ENCODE results near the gene XYLB. TPM values are rescaled to one million over a fixed set of nuclear protein-coding genes. Genes with fewer than 3 reads are reported as not detected.

Gene XYLB
- total and polyA plus RNA-seq, 4 donors = 0.15 to 6.2 (median 1.6) TPM

DNA sequence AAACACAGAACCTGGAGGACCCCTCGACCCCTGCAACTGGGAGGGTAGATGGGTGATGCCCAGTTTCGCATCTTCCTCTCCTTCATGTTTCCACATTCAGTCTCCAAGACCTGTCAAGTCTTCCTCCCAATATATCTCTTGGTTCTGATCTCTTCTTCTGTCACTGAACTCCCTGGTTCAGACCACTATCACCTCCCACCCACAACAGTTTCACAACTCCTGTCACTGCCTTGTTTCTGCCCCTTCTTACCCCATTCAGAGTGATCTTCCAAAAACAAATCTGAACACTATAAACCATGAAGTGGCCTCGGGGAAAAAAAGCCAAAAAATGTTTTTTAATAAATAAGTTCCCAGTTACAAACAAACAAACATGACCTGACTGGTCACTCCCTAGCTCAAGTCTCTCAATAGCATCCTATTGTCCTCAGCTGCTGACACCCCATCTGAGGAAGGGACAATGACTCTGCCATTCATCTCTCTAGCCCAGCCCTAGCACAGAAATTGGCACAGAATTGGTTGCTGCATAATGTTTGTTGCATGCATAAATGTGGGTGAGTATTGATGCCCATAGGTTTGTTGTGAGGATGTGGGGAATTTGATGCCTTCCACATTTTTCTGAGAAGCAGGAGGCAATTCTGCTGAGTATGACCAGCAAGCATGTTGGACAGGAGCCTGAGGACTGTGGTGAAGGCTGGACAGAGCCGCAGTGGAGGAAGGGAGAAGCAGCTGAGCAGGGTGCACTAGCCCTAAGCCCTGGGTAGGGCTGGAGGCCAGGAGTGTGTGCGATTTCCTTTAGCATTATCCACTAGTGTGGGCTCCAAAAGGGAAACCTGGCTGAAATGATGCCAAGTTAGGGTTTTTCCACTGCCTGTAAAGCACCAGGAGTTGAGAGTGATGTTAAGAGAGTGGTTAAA lies 12.2 kb upstream of the XYLB start:
- Histone ChIP-seq H3K36me3 (ENCODE audit: control insufficient read depth in 1 of 2, insufficient read depth in 2 of 2, low read length in 1 of 2) (no peaks in the 10 kb centered on the region), H3K4me3 (ENCODE audit: low read length in 2 of 2) (no peak overlapping the region), H3K4me1 (ENCODE audit: control insufficient read depth in 1 of 2, insufficient read depth in 2 of 2, low read length in 2 of 2) (no peaks in the 10 kb centered on the region), H3K27me3 (ENCODE audit: control insufficient read depth in 1 of 2, insufficient read depth in 2 of 2, low read length in 1 of 2) (no peaks in the 10 kb centered on the region), H3K9me3 (ENCODE audit: control insufficient read depth, low read length) (no peaks in the 10 kb centered on the region), H3K27ac (ENCODE audit: low read depth in 1 of 2, low read length in 2 of 2) (no peak overlapping the region)
- intact Hi-C loops (cut with DNase I) = no loop called here
- ATAC-seq (ENCODE audit: low FRiP score) (no peak), DNase-seq (no peak)
- 63 to 67% methylated on average over 5 of the region's 5 CpGs for WGBS, 2 donors

DNA sequence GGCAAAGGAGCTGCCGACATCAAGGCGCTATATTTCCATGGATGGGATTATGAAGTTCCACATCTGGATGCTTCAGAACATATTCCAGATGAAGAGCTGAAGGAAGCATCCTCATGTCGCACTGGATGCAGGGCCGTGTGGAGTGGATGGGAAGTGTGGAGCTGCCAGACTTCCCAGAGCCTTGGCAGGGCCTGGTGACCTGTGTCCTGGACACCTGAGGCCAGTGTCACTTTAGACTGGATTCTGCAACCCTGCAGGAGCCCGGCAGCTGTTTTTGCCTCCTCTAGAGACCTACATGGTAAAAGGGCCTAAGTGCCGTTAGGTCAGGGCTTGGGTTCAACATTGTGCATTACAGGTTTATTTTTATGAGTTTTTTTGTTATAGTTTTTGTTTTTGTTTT lies 11.3 kb upstream of the XYLB start:
- no peaks in the 10 kb centered on the region for H3K36me3 ChIP-seq (ENCODE audit: control insufficient read depth in 1 of 2, insufficient read depth in 2 of 2, low read length in 1 of 2)
- intact Hi-C loops (cut with DNase I) = no loop called here
- DNase-seq (no peak), ATAC-seq (ENCODE audit: low FRiP score) (no peak)
- H3K4me3 ChIP-seq (ENCODE audit: low read length in 2 of 2) = no peak overlapping the region
- H3K27ac ChIP-seq (ENCODE audit: low read depth in 1 of 2, low read length in 2 of 2) = no peak overlapping the region
- no peaks in the 10 kb centered on the region for H3K9me3 ChIP-seq (ENCODE audit: control insufficient read depth, low read length)
- 76 to 82% methylated on average over 6 of the region's 6 CpGs for WGBS, 2 donors
- no peaks in the 10 kb centered on the region for H3K4me1 ChIP-seq (ENCODE audit: control insufficient read depth in 1 of 2, insufficient read depth in 2 of 2, low read length in 2 of 2)
- H3K27me3 ChIP-seq (ENCODE audit: control insufficient read depth in 1 of 2, insufficient read depth in 2 of 2, low read length in 1 of 2) = no peaks in the 10 kb centered on the region

DNA sequence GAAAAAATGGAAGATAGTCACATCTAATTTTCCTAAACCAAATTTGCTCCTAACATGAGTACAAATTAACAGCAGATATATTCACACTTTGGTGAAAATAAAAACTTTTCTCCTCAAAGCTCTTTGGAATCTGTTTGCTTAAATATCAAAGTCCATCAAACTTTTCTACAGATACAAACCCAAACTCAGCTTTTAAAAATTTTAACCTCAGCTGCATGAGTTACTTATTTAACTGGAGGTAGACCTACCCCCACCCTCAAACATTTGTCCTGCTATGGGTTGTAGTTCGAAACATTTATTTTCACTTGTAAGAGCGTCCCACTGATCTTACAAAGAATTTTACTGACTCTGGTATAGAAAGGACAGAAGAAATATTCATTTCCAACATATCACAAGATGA lies 8.9 kb upstream of the XYLB start:
- Histone ChIP-seq H3K36me3 (ENCODE audit: control insufficient read depth in 1 of 2, insufficient read depth in 2 of 2, low read length in 1 of 2) (no peaks in the 10 kb centered on the region), H3K27ac (ENCODE audit: low read depth in 1 of 2, low read length in 2 of 2) (no peak overlapping the region), H3K9me3 (ENCODE audit: control insufficient read depth, low read length) (no peaks in the 10 kb centered on the region), H3K27me3 (ENCODE audit: control insufficient read depth in 1 of 2, insufficient read depth in 2 of 2, low read length in 1 of 2) (no peaks in the 10 kb centered on the region), H3K4me3 (ENCODE audit: low read length in 2 of 2) (no peak overlapping the region), H3K4me1 (ENCODE audit: control insufficient read depth in 1 of 2, insufficient read depth in 2 of 2, low read length in 2 of 2) (no peaks in the 10 kb centered on the region)
- no peak for DNase-seq
- ATAC-seq (ENCODE audit: low FRiP score) = no peak
- intact Hi-C loops (cut with DNase I) = no loop called here
- 81 to 91% methylated on average over 2 of the region's 2 CpGs for WGBS, 2 donors

DNA sequence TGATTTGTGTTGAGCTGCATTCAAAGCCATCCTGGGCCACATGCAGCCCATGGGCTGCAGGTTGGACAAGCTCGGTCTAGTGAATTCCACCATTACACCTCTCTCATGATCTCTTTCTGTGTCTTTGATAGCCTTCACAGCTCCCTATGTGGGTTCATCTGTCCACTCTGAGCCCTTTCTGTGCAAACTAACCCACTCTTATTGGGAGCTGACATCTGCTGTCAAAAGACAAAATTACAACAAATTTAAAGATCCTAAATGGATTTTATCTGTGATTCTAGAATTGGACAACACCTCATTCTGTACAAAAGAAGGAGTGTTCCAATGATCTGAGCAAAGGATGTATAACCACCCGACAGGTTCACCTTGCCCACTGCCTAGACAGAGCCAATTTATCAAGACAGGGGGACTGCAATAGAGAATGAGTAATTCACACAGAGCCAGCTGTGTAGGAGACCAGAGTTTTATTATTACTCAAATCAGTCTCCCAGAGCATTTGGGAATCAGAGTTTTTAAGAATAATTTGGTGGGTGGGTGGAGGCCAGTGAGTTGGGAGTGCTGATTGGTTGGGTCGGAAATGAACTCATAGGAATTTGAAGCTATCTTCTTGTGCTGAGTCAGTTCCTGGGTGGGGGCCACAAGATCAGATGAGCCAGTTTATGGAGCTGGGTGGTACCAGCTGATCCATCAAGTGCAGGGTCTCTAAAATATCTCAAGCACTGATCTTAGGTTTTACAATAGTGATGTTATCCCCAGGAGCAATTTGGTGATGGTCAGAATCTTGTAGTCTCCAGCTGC lies 2.6 kb upstream of the XYLB start:
- H3K27me3 ChIP-seq (ENCODE audit: control insufficient read depth in 1 of 2, insufficient read depth in 2 of 2, low read length in 1 of 2) = no peaks in the 10 kb centered on the region
- no peak overlapping the region for H3K27ac ChIP-seq (ENCODE audit: low read depth in 1 of 2, low read length in 2 of 2)
- no peaks in the 10 kb centered on the region for H3K36me3 ChIP-seq (ENCODE audit: control insufficient read depth in 1 of 2, insufficient read depth in 2 of 2, low read length in 1 of 2)
- no peaks in the 10 kb centered on the region for H3K9me3 ChIP-seq (ENCODE audit: control insufficient read depth, low read length)
- 88 to 89% methylated on average over 3 of the region's 3 CpGs for WGBS, 2 donors
- no peaks in the 10 kb centered on the region for H3K4me1 ChIP-seq (ENCODE audit: control insufficient read depth in 1 of 2, insufficient read depth in 2 of 2, low read length in 2 of 2)
- DNase-seq = peak in 1 of 2 donors; percentile 5
- intact Hi-C loops (cut with DNase I) = no loop called here
- no peak overlapping the region for H3K4me3 ChIP-seq (ENCODE audit: low read length in 2 of 2)
- ATAC-seq (ENCODE audit: low FRiP score) = no peak

DNA sequence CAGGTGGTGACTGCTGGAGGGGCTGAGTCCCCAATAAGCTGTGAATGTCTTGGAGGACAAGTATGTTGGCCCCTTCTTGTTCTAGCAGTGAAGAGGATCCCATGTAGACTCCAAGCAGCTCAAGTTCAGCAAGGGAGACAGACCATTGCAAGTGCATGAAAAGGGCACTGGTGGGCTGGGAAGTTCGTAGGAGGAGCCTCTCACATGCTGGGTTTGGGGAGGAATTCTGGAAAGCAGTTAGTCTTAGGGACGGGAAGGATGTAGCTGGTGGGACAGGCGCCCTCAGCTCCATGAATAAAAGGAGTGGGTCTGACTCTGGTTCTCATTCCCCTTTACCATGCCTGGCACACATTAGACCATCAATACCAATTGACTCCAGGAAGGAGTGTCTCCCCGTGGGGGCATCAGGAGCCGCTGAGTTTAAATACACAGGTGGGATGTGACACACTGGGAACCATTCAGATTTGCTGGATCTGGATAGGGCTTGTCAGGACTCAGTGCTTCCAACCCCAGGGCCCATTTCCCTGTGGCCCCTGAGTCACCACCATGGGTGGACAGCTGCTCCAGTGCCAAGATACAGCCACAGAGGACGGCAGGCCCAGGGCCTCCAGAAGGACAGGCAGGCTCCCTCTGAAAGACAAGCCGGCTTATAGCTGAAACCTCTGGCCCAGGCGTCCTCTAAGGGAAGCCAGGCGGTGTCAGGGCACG lies 552 bp upstream of the XYLB start:
- Histone ChIP-seq H3K4me1 (ENCODE audit: control insufficient read depth in 1 of 2, insufficient read depth in 2 of 2, low read length in 2 of 2) (no peaks in the 10 kb centered on the region), H3K4me3 (ENCODE audit: low read length in 2 of 2) (peak overlapping the region in 1 of 2 donors; percentile 44), H3K9me3 (ENCODE audit: control insufficient read depth, low read length) (no peaks in the 10 kb centered on the region), H3K27ac (ENCODE audit: low read depth in 1 of 2, low read length in 2 of 2) (no peak overlapping the region), H3K36me3 (ENCODE audit: control insufficient read depth in 1 of 2, insufficient read depth in 2 of 2, low read length in 1 of 2) (no peaks in the 10 kb centered on the region), H3K27me3 (ENCODE audit: control insufficient read depth in 1 of 2, insufficient read depth in 2 of 2, low read length in 1 of 2) (no peaks in the 10 kb centered on the region)
- ATAC-seq (ENCODE audit: low FRiP score) (peak; percentile 53), DNase-seq (peak in 1 of 2 donors; percentile 60)
- WGBS, 2 donors = 43 to 44% methylated on average over 9 to 10 of the region's 10 CpGs
- intact Hi-C loops (cut with DNase I) = loop anchor here (2.0 to 5.0 kb wide), 3 partner anchors 116 to 135 kb away; no protein-coding TSS in a partner anchor

DNA sequence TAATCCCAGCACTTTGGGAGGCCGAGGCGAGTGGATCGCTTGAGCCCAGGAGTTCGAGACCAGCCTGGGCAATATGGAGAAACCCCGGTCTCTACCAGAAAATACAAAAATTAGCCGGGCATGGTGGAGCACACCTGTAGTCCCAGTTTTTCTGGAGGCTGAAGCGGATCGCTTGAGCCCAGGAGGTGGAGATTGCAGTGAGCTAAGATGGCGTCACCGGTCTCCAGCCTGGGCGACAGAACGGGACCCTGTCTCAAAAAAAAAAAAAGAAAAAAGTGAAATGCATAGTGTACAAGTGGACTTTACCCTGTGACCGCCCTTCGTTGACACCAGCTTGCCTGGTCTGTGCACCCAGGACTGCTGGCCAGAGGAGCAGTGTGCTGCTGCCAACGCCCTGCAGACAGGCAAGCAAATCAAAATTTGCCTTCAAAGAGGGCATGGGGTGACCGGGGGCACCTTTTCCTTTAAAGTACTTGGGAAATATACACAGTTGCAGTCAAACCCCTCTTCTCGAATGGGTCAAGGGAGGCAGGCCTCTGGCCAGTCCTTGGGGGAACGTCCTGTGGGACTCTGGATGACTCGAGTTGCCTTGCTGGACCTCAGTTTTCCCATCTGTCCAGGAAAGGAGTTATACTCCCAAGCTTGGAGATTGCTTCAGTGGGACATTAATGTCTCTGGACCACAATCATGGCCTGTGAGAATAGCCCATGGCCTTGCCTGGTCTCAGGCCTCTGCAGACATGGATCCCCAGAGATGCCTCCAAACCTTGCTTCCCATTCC lies 1.0 kb downstream of the XYLB start:
- Histone ChIP-seq H3K36me3 (ENCODE audit: control insufficient read depth in 1 of 2, insufficient read depth in 2 of 2, low read length in 1 of 2) (no peaks in the 10 kb centered on the region), H3K27ac (ENCODE audit: low read depth in 1 of 2, low read length in 2 of 2) (no peak overlapping the region), H3K9me3 (ENCODE audit: control insufficient read depth, low read length) (no peaks in the 10 kb centered on the region), H3K4me3 (ENCODE audit: low read length in 2 of 2) (no peak overlapping the region), H3K4me1 (ENCODE audit: control insufficient read depth in 1 of 2, insufficient read depth in 2 of 2, low read length in 2 of 2) (no peaks in the 10 kb centered on the region), H3K27me3 (ENCODE audit: control insufficient read depth in 1 of 2, insufficient read depth in 2 of 2, low read length in 1 of 2) (no peaks in the 10 kb centered on the region)
- DNase-seq (peak in 1 of 2 donors; percentile 59), ATAC-seq (ENCODE audit: low FRiP score) (no peak)
- WGBS, 2 donors = 86 to 88% methylated on average over 19 of the region's 19 CpGs
- intact Hi-C loops (cut with DNase I) = loop anchor here (2.0 to 5.0 kb wide), 3 partner anchors 115 to 133 kb away; no protein-coding TSS in a partner anchor

DNA sequence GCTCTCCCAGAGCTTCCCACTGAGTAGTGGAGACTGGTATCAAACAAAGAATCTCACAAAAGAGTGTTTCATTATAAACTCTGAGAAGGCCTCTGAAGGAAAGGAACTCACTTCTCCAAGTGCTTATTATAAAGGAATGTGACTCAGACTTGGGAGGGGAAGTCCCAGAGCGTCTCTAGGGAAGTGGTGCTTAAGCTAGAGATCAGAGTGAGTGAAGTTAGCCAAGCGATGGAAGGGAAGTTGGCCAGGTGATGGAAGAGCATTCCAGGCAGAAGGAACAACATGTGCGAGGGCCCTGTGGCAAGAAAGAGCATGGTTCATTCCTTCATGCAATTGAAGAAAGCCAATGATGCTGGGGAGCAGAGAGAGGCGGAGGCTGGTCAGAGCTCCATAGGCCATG lies 2.3 kb downstream of the XYLB start:
- DNase-seq (peak in 1 of 2 donors; percentile 5), ATAC-seq (ENCODE audit: low FRiP score) (no peak)
- Histone ChIP-seq H3K4me3 (ENCODE audit: low read length in 2 of 2) (no peak overlapping the region), H3K27me3 (ENCODE audit: control insufficient read depth in 1 of 2, insufficient read depth in 2 of 2, low read length in 1 of 2) (no peaks in the 10 kb centered on the region), H3K4me1 (ENCODE audit: control insufficient read depth in 1 of 2, insufficient read depth in 2 of 2, low read length in 2 of 2) (no peaks in the 10 kb centered on the region), H3K36me3 (ENCODE audit: control insufficient read depth in 1 of 2, insufficient read depth in 2 of 2, low read length in 1 of 2) (no peaks in the 10 kb centered on the region), H3K9me3 (ENCODE audit: control insufficient read depth, low read length) (no peaks in the 10 kb centered on the region), H3K27ac (ENCODE audit: low read depth in 1 of 2, low read length in 2 of 2) (no peak overlapping the region)
- 79 to 81% methylated on average over 4 of the region's 4 CpGs for WGBS, 2 donors
- intact Hi-C loops (cut with DNase I) = loop anchor here (5.0 kb wide), 2 partner anchors 113 to 128 kb away; no protein-coding TSS in a partner anchor
